Karpas-422 (cell line): ENCODE measurements around the gene PROC. TPM values are rescaled to one million over a fixed set of nuclear protein-coding genes. Genes with fewer than 3 reads are reported as not detected.

Experiments
- DNase-seq: peaks from one replicate; pipeline ENCODE4 v3.0.0-alpha.2; 2015
- H2AFZ ChIP-seq: fragments of 200-600 bp; sonication (generic); 2 replicates; pipeline ENCODE4 v1.6.1; 2014; ENCODE audit warnings: antibody characterized with exemption, low read length, mixed read lengths
- H3K27ac ChIP-seq: fragments of 200-600 bp; sonication (generic); 2 replicates; pipeline ENCODE4 v1.5.1; 2014; ENCODE audit warnings: mild to moderate bottlenecking, low read length, moderate library complexity
- H3K27me3 ChIP-seq: fragments of 200-600 bp; sonication (generic); 2 replicates; pipeline ENCODE4 v1.6.1; 2014; ENCODE audit warnings: low read length, mixed read lengths
- H3K36me3 ChIP-seq: fragments of 200-600 bp; sonication (generic); 2 replicates; pipeline ENCODE4 v1.6.1; 2014; ENCODE audit warnings: low read length, mixed read lengths; ENCODE audit not compliant: insufficient read depth
- H3K4me1 ChIP-seq: fragments of 200-600 bp; sonication (generic); 2 replicates; pipeline ENCODE4 v1.6.1; 2014; ENCODE audit warnings: mild to moderate bottlenecking, low read length, mixed read lengths
- H3K4me2 ChIP-seq: fragments of 200-600 bp; sonication (generic); 2 replicates; pipeline ENCODE4 v1.6.1; 2014; ENCODE audit warnings: low read length, low read depth, mild to moderate bottlenecking; ENCODE audit not compliant: poor library complexity, severe bottlenecking
- H3K4me3 ChIP-seq: fragments of 200-600 bp; sonication (generic); 2 replicates; pipeline ENCODE4 v1.5.1; 2014; ENCODE audit warnings: mild to moderate bottlenecking, antibody characterized with exemption, low read length, mixed read lengths
- H3K79me2 ChIP-seq: fragments of 200-600 bp; sonication (generic); 2 replicates; pipeline ENCODE4 v1.6.1; 2014; ENCODE audit warnings: mild to moderate bottlenecking, low read length, mixed read lengths
- H3K9ac ChIP-seq: fragments of 200-600 bp; sonication (generic); 2 replicates; pipeline ENCODE4 v1.6.0; 2014; ENCODE audit warnings: low read length
- H3K9me2 ChIP-seq: fragments of 200-600 bp; sonication (generic), shearing (Covaris generic); replicated peaks from 2 replicates; pipeline ENCODE4 v1.6.0; 2014; ENCODE audit warnings: mild to moderate bottlenecking, low read length, moderate library complexity; ENCODE audit not compliant: insufficient read depth
- H3K9me3 ChIP-seq: fragments of 300-700, 200-600 bp; sonication (generic); 2 replicates; pipeline ENCODE4 v1.6.1; 2014; ENCODE audit warnings: low read length, mixed read lengths
- H4K20me1 ChIP-seq: fragments of 200-600 bp; sonication (generic); 2 replicates; pipeline ENCODE4 v1.6.1; 2014; ENCODE audit warnings: mild to moderate bottlenecking, antibody characterized with exemption, low read length, low read depth; ENCODE audit not compliant: insufficient read depth
- total RNA-seq: library from RNA; depleted of rRNA; stranded (reverse); fragments of >200 nt; shearing (Covaris generic); gene quantifications from 2 replicates; pipeline ENCODE4 v1.2.3, GENCODE V29; 2014; ENCODE audit warnings: low replicate concordance

PROC gene
- total RNA-seq, 1 experiment from 2014 or later: not detected

GRCh38 chr2:127425540-127426490, 7.6 kb downstream of the PROC start:
- Histone ChIP-seq H3K27me3 (no peaks in the 10 kb centered on the region), H3K9me3 (no peaks in the 10 kb centered on the region), H3K4me2 (no peak overlapping the region), H3K9ac (no peak overlapping the region), H3K4me1 (peaks cover 5% of the 10 kb centered on the region; the same call in 1 of the 2 replicates), H3K9me2 (no peaks in the 10 kb centered on the region), H2AFZ (no peak overlapping the region), H3K27ac (no peak overlapping the region), H3K36me3 (no peaks in the 10 kb centered on the region), H3K4me3 (no peak overlapping the region), H3K79me2 (no peaks in the 10 kb centered on the region), H4K20me1 (no peaks in the 10 kb centered on the region)
- no peak for DNase-seq

- Histone ChIP-seq H3K4me1 (peaks cover 5% of the 10 kb centered on the region; the same call in 1 of the 2 replicates), H3K79me2 (no peaks in the 10 kb centered on the region), H3K4me2 (no peak overlapping the region), H3K36me3 (no peaks in the 10 kb centered on the region), H3K9me3 (no peaks in the 10 kb centered on the region), H3K9ac (no peak overlapping the region), H3K27me3 (no peaks in the 10 kb centered on the region), H3K4me3 (no peak overlapping the region), H2AFZ (no peak overlapping the region), H3K9me2 (no peaks in the 10 kb centered on the region), H3K27ac (no peak overlapping the region), H4K20me1 (no peaks in the 10 kb centered on the region)
- no peak for DNase-seq
Observed at GRCh38 chr2:127426501-127427354, 8.5 kb downstream of the PROC start.

GRCh38 chr2:127427376-127428056, 9.3 kb downstream of the PROC start:
- Histone ChIP-seq H3K27ac (no peak overlapping the region), H3K36me3 (no peaks in the 10 kb centered on the region), H3K4me1 (peaks cover 5% of the 10 kb centered on the region; the same call in 1 of the 2 replicates), H3K9me3 (no peaks in the 10 kb centered on the region), H2AFZ (no peak overlapping the region), H3K79me2 (no peaks in the 10 kb centered on the region), H3K9ac (no peak overlapping the region), H3K4me3 (no peak overlapping the region), H3K4me2 (no peak overlapping the region), H3K9me2 (no peaks in the 10 kb centered on the region), H4K20me1 (no peaks in the 10 kb centered on the region), H3K27me3 (no peaks in the 10 kb centered on the region)
- no peak for DNase-seq

GRCh38 chr2:127428057-127428814, 10.0 kb downstream of the PROC start:
- Histone ChIP-seq H3K27ac (no peak overlapping the region), H3K27me3 (no peaks in the 10 kb centered on the region), H2AFZ (no peak overlapping the region), H3K9me3 (no peaks in the 10 kb centered on the region), H3K9ac (no peak overlapping the region), H3K79me2 (no peaks in the 10 kb centered on the region), H3K4me2 (no peak overlapping the region), H3K36me3 (no peaks in the 10 kb centered on the region), H3K4me3 (no peak overlapping the region), H4K20me1 (no peaks in the 10 kb centered on the region), H3K4me1 (peaks cover 5% of the 10 kb centered on the region; the same call in 1 of the 2 replicates), H3K9me2 (no peaks in the 10 kb centered on the region)
- no peak for DNase-seq

GRCh38 chr2:127428815-127429109, 10.5 kb downstream of the PROC start:
- Histone ChIP-seq H2AFZ (no peak overlapping the region), H3K9me3 (no peaks in the 10 kb centered on the region), H3K27me3 (no peaks in the 10 kb centered on the region), H3K27ac (no peak overlapping the region), H3K4me2 (no peak overlapping the region), H3K9me2 (no peaks in the 10 kb centered on the region), H3K9ac (no peak overlapping the region), H3K4me1 (peaks cover 2% of the 10 kb centered on the region; the same call in 1 of the 2 replicates), H3K4me3 (no peak overlapping the region), H3K36me3 (no peaks in the 10 kb centered on the region), H4K20me1 (no peaks in the 10 kb centered on the region), H3K79me2 (no peaks in the 10 kb centered on the region)
- DNase-seq: no peak

- Histone ChIP-seq H3K4me2 (no peak overlapping the region), H3K9me2 (no peaks in the 10 kb centered on the region), H3K9ac (no peak overlapping the region), H3K36me3 (no peaks in the 10 kb centered on the region), H3K79me2 (no peaks in the 10 kb centered on the region), H4K20me1 (no peaks in the 10 kb centered on the region), H3K27me3 (no peaks in the 10 kb centered on the region), H3K4me1 (no peaks in the 10 kb centered on the region), H3K27ac (no peak overlapping the region), H3K4me3 (no peak overlapping the region), H2AFZ (no peak overlapping the region), H3K9me3 (no peaks in the 10 kb centered on the region)
- DNase-seq: no peak
Observed at GRCh38 chr2:127429291-127429690, 11.1 kb downstream of the PROC start.

GRCh38 chr2:127429844-127430425, 11.7 kb downstream of the PROC start:
- no peaks in the 10 kb centered on the region for H3K9me2 ChIP-seq
- H3K36me3 ChIP-seq: no peaks in the 10 kb centered on the region
- no peak overlapping the region for H3K4me3 ChIP-seq
- no peak overlapping the region for H3K4me2 ChIP-seq
- no peak overlapping the region for H3K27ac ChIP-seq
- no peaks in the 10 kb centered on the region for H3K9me3 ChIP-seq
- no peak overlapping the region for H3K9ac ChIP-seq
- no peaks in the 10 kb centered on the region for H3K4me1 ChIP-seq
- H2AFZ ChIP-seq: no peak overlapping the region
- DNase-seq: no peak
- no peaks in the 10 kb centered on the region for H3K27me3 ChIP-seq
- no peaks in the 10 kb centered on the region for H4K20me1 ChIP-seq
- H3K79me2 ChIP-seq: no peaks in the 10 kb centered on the region
